Measurements from ENCODE around the gene PCNX1. TPM values are rescaled to one million over a fixed set of nuclear protein-coding genes. Genes with fewer than 3 reads are reported as not detected.

PCNX1 gene
- total and polyA plus RNA-seq, 9 of the 15 experiments (the other 6 are each of a cell fraction or from before 2014, with no cell fraction given), result 0.30 to 4.5 (median 2.3) TPM

DNA sequence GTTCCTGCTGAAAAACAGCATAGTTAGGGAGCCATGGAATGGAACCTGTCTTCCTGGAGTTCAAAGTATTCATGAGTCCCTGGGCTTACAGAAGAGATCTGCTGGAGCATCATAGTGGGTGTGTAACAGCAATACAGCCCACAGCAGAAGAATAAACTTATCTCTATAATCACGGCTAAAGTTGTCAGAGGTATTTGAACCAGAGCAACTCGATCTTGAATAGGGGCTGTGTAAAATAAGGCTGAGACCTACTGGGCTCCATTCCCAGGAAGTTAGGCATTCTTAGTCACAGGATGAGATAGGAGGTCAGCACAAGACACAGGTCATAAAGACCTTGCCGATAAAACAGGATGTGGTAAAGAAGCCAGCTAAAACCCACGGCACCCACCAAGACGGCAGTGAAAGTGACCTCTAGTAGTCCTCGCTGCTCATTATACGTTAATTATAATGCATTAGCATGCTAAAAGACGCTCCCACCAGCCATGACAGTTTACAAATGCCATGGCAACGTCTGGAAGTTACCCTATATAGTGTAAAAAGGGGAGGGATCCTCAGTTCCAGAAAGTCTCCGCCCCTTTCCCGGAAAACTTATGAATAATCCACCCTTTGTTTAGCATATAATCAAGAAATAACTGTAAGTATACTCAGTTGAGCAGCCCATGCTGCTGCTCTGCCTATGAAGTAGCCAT is 223.4 kb downstream of the PCNX1 start (continued):
- peak in 1 of 2 experiments; percentile 6; a peak in 1 of 4 replicates for TF ChIP-seq TEAD1 (CRISPR knock-in tag; IDR thresholded peaks at IDR 0.05)
- 0 out of 2 replicates have a peak, but pooled peaks have one; percentile 50 for TF ChIP-seq ZNF589 (CRISPR knock-in tag; IDR thresholded peaks at IDR 0.05; ENCODE audit: low read depth)
- peak; percentile 28; the same call in 1 of the 2 replicates for TF ChIP-seq SMAD4 (CRISPR knock-in tag; conservative IDR thresholded peaks at IDR 0.05)
- TF ChIP-seq GMEB1 (CRISPR knock-in tag; IDR thresholded peaks at IDR 0.05), result no peak
- TF ChIP-seq HDGF (IDR thresholded peaks at IDR 0.05), result no peak
- TF ChIP-seq ZFP36 (IDR thresholded peaks at IDR 0.05; ENCODE audit: low read depth, low read length, partially characterized antibody), result peak; percentile 40
- no peak for TF ChIP-seq NELFE (IDR thresholded peaks at IDR 0.05; ENCODE audit: insufficient read depth, insufficient read length)
- TF ChIP-seq, protein P1, sequence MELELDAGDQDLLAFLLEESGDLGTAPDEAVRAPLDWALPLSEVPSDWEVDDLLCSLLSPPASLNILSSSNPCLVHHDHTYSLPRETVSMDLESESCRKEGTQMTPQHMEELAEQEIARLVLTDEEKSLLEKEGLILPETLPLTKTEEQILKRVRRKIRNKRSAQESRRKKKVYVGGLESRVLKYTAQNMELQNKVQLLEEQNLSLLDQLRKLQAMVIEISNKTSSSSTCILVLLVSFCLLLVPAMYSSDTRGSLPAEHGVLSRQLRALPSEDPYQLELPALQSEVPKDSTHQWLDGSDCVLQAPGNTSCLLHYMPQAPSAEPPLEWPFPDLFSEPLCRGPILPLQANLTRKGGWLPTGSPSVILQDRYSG (tag; conservative IDR thresholded peaks at IDR 0.05; ENCODE audit: low read depth), result no peak
- no peak for TF ChIP-seq CEBPZ (IDR thresholded peaks at IDR 0.05; ENCODE audit: borderline replicate concordance, low read depth, low read length)
- no peak for TF ChIP-seq PURB (CRISPR knock-in tag; IDR thresholded peaks at IDR 0.05; ENCODE audit: low read depth)
- TF ChIP-seq SREBF2 (CRISPR knock-in tag; IDR thresholded peaks at IDR 0.05), result no peak
- peak; percentile 97 for TF ChIP-seq ETV1 (tag; conservative IDR thresholded peaks at IDR 0.05; ENCODE audit: low read depth)
- no peak for TF ChIP-seq SMAD1 (IDR thresholded peaks at IDR 0.05; ENCODE audit: low read depth, low read length, partially characterized antibody)
- TF ChIP-seq GTF2E2 (tag; IDR thresholded peaks at IDR 0.05), result peak; percentile 56; the same call in 1 of the 2 replicates
- no peak for TF ChIP-seq MLX (CRISPR knock-in tag; conservative IDR thresholded peaks at IDR 0.05)
- peak; percentile 77 for TF ChIP-seq GABPA (tag; conservative IDR thresholded peaks at IDR 0.05; ENCODE audit: low read depth)
- peak in 1 of 3 experiments; percentile 76 for TF ChIP-seq YY1 (IDR thresholded peaks at IDR 0.05; ENCODE audit: borderline replicate concordance in 1 of 3, control insufficient read depth in 1 of 3, extremely low read depth in 1 of 3, insufficient read depth in 3 of 3, insufficient read length in 1 of 3, insufficient replicate concordance in 2 of 3, low read depth in 1 of 3, low read length in 2 of 3)
- no peak for TF ChIP-seq BRCA1 (IDR thresholded peaks at IDR 0.05)
- TF ChIP-seq BRCA1 (CRISPR knock-in tag; IDR thresholded peaks at IDR 0.05), result no peak
